ENCODE data around the gene SH3GL2.

DNA sequence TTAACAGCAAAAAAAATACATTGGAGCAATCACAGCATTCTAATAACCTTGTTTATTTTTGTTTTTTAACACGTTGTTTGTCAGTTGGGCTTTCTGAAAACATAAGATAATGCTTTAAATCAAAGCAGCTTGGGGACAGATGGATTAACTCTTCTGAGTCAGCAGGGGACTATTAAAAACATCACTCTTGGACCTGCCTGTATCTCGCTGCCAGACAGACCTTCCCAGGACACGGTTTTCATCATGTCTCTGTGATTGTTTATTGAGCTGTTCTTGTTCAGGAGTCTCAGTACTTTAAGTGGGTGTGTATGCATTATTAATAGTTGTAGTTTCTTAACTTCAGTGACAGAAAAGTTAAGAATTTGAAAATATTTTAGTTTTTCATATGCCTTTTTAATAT, 173.2 kb downstream of the SH3GL2 start:
- TF ChIP-seq, protein P1, sequence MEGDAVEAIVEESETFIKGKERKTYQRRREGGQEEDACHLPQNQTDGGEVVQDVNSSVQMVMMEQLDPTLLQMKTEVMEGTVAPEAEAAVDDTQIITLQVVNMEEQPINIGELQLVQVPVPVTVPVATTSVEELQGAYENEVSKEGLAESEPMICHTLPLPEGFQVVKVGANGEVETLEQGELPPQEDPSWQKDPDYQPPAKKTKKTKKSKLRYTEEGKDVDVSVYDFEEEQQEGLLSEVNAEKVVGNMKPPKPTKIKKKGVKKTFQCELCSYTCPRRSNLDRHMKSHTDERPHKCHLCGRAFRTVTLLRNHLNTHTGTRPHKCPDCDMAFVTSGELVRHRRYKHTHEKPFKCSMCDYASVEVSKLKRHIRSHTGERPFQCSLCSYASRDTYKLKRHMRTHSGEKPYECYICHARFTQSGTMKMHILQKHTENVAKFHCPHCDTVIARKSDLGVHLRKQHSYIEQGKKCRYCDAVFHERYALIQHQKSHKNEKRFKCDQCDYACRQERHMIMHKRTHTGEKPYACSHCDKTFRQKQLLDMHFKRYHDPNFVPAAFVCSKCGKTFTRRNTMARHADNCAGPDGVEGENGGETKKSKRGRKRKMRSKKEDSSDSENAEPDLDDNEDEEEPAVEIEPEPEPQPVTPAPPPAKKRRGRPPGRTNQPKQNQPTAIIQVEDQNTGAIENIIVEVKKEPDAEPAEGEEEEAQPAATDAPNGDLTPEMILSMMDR (conservative IDR thresholded peaks at IDR 0.05), result no peak
- TF ChIP-seq ZFX (IDR thresholded peaks at IDR 0.05), result no peak

Data from C4-2B (cell line).